Lower leg skin (tissue), 4 donors: Measurements from ENCODE around the gene RTN4RL1. TPM values are rescaled to one million over a fixed set of nuclear protein-coding genes. Genes with fewer than 3 reads are reported as not detected.

Source experiments
- DNase-seq, 2 donors: peaks; one replicate each; pipeline ENCODE4 v3.0.0-alpha.2; 2019; ENCODE audit warnings: low spot score in 2 of 2
- H3K4me3 ChIP-seq: fragments of 200-600 bp; sonication (generic); 2 replicates; pipeline ENCODE4 v1.5.1; 2017; ENCODE audit warnings: mild to moderate bottlenecking, low read depth; ENCODE audit not compliant: poor library complexity, severe bottlenecking
- POLR2A ChIP-seq, 2 donors: fragments of 450-650 bp; IDR thresholded peaks; one replicate each; pipeline ENCODE4 v1.6.1; 2016 to 2017; ENCODE audit warnings: antibody characterized with exemption in 2 of 2, mild to moderate bottlenecking in 1 of 2, moderate library complexity in 1 of 2
- whole genome bisulfite sequencing, 2 donors: methylation state at CpG; one replicate each; pipeline ENCODE4 v1.1.5; 2018; 5-methylcytosine and 5-hydroxymethylcytosine counted together
- intact Hi-C: fragments of 100-400 bp; cut with DNase I; formaldehyde crosslinking; loops from one replicate; pipeline ENCODE4 v1.15.0; 2023; ENCODE audit warnings: low total_unique reads
- microRNA counts, 2 donors: library from miRNA; unstranded; fragments of <30 nt; microRNA quantifications; one replicate each; lab custom pipeline; 2016
- microRNA-seq, 2 donors: library from miRNA; unstranded; fragments of <30 nt; microRNA quantifications; one replicate each; pipeline ENCODE4, GENCODE V29; 2016; ENCODE audit warnings: borderline replicate concordance in 2 of 2, borderline number of aligned reads in 1 of 2
- total RNA-seq, 4 donors: library from RNA; depleted of rRNA; stranded (reverse); fragments of >200 nt; gene quantifications; one replicate each; pipeline ENCODE4 v1.1.0, GENCODE V29; 2016
- TF ChIP-seq, protein P1 (sequence below), 3 donors: fragments of 450-650 bp; IDR thresholded peaks; one replicate each; pipeline ENCODE4 v1.5.1; 2016; ENCODE audit warnings: antibody characterized with exemption in 3 of 3, mild to moderate bottlenecking in 3 of 3, moderate library complexity in 2 of 3

Gene RTN4RL1
- total RNA-seq, 4 donors from 2014 or later = 19.1 to 31.5 (median 27.6) TPM

DNA sequence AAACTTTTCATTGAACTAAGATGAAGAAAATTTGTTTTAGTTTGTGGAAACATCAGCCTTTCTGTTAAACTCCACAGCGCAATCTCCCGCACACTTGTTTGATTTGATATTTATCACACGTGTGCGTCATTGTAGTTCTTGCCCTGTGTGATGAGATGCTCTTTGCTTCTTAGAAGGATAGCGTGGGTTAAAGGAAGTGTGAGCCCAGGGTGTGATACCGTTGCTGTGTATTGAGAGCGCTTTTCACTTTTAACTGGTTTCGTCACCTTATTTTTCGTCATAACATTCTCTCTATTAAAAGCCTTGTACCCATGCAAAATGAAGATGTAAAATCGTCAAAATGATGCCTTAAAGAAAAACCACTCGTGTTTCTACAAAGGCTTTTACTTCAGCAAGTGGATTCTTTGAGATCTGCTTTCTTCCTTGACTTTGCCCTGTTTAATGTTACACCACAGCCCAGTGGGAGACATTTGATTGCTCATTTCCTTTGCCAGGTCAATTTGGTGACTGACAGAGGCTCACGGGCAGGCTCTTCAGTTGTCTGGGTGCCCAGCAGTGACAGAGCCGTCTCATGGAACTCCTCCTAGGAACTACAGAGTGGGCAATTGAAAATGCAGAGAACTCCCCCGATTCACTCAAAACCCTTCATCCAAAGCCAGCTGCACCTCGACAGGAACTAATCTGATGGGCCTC, 134.2 kb downstream of the RTN4RL1 start:
- TF ChIP-seq, protein P1, sequence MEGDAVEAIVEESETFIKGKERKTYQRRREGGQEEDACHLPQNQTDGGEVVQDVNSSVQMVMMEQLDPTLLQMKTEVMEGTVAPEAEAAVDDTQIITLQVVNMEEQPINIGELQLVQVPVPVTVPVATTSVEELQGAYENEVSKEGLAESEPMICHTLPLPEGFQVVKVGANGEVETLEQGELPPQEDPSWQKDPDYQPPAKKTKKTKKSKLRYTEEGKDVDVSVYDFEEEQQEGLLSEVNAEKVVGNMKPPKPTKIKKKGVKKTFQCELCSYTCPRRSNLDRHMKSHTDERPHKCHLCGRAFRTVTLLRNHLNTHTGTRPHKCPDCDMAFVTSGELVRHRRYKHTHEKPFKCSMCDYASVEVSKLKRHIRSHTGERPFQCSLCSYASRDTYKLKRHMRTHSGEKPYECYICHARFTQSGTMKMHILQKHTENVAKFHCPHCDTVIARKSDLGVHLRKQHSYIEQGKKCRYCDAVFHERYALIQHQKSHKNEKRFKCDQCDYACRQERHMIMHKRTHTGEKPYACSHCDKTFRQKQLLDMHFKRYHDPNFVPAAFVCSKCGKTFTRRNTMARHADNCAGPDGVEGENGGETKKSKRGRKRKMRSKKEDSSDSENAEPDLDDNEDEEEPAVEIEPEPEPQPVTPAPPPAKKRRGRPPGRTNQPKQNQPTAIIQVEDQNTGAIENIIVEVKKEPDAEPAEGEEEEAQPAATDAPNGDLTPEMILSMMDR (IDR thresholded peaks at IDR 0.05) = no peak
- no peak for TF ChIP-seq POLR2A (IDR thresholded peaks at IDR 0.05)
- DNase-seq = no peak
- H3K4me3 ChIP-seq = no peak overlapping the region
- intact Hi-C loops = no loop called here
- WGBS, 2 donors = 84 to 88% methylated on average over 15 of the region's 15 CpGs

DNA sequence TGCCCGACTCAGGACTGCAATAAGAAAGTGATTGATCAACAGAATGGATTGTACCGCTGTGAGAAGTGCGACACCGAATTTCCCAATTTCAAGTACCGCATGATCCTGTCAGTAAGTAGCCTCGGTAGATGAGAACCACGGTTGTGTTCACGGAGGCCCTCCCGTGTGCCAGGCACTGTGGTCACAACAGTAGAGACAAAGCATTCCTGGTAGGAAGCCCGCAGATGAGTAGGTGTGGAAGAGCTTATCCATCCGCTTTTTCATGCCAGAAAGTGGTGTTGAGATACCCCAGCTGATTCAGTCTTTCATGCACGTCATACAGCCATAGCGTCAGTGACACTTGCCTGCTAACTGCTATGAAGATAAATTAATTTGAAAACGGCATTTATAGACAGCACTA, 136.4 kb downstream of the RTN4RL1 start:
- no peak overlapping the region for H3K4me3 ChIP-seq
- DNase-seq = no peak
- intact Hi-C loops = no loop called here
- WGBS, 2 donors = 88 to 95% methylated on average over 14 of the region's 14 CpGs
- TF ChIP-seq, protein P1 (IDR thresholded peaks at IDR 0.05) = no peak
- TF ChIP-seq POLR2A (IDR thresholded peaks at IDR 0.05) = no peak

MicroRNAs encoded within 50 kb of the gene (microRNA counts, 767-probe panel; counts per million panel counts)
- microRNA hsa-miR-132-3p (lab: Ali Mortazavi, UCI) = 358 to 9,875 counts per million in 2 donors
- 0 to 358 counts per million in 2 donors for microRNA hsa-miR-212-3p (lab: Ali Mortazavi, UCI)

Small RNA genes within 50 kb of the gene (microRNA-seq; reads per million reads assigned to microRNA genes)
- gene MIR132 (596 to 727 reads per million in 2 donors), gene MIR212 (9.1 to 17.7 reads per million in 2 donors)

Other genes with a start within 250 kb of the RTN4RL1 start
- gene SMYD4, start 195.4 kb downstream of the RTN4RL1 start, total RNA-seq = 10 to 100 TPM in 2 of 4 donors, 1 to 10 TPM in 2; 9.4 to 13.0 (median 10.0) TPM
- 10 to 100 TPM; 21.0 to 31.5 (median 26.9) TPM for gene RPA1, start 195.3 kb downstream of the RTN4RL1 start, total RNA-seq
- gene DPH1, start 4.8 kb upstream of the RTN4RL1 start, total RNA-seq = 10 to 100 TPM; 50.4 to 80.0 (median 61.2) TPM
- 10 to 100 TPM; 34.2 to 51.5 (median 40.3) TPM for gene OVCA2, start 16.7 kb upstream of the RTN4RL1 start, total RNA-seq
- gene HIC1, start 29.8 kb upstream of the RTN4RL1 start, total RNA-seq = 10 to 100 TPM in 1 of 4 donors, 1 to 10 TPM in 3; 2.4 to 14.2 (median 5.3) TPM